Fibroblast of the conjunctiva (primary cell): Measurements from ENCODE around the gene GRK6.

ENCODE experiments used
- DNase-seq: peaks from one replicate; pipeline ENCODE4 v3.0.0-alpha.2; 2010; ENCODE audit warnings: low read depth

The GRK6 gene

DNA sequence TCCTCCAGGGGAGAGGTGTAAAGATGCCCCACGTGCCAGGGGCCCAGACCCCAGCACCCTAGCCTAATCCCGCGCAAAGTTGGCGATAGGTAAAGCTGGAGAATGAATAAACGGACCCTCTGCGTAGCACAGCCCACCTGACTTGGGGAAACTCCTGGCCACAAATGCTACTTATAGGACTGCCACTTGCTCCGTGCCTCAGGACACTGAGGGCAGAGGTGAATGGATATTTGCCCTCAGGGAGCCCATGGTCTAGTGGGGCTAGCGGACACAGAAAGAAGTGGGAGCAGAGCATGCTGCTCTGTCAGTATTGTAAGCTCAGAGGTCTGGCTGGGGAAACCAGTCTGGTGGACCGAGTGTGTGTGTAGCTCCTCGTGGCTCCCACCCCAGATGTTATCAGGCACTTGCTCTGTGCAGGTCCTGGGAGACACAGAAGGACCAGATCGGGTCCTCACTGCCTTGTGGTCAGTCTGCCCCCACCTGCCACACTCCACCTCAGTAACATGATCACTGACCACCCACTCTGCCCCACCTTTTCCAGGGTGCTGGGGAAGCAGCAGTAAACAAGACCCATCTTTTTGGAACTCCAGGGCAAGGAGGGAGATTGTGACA, 841 bp downstream of the GRK6 start:
- no peak for DNase-seq

DNA sequence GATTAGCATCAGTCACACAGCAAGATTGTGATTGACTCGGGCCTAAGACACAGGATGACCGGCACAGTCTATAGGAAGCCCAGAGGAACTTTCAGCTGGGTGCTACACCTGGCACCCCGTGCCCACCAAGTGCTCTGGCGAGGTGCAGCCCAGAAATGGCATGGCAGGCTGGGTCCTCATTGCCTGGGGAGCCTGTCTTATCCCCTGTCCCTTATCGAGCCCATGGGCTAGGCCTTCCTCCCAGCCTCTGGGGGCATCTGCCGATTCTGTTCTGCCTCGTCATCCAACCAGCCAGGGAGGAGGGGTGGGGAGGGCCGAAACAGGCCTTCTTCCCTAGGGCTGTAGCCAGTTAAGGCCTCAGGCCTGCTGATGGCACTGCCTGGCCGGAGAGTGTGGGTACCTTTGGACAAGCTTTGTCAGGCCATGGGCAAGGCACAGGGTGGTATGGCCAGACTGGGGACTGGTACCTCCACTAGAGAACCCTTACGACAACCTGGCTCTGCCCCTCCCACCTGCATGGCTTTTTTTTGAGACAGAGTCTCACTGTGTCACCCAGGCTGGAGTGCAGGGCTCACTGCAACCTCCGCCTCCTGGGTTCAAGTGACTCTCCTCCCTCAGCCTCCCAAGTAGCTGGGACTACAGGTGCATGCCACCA, 1.6 kb downstream of the GRK6 start:
- DNase-seq: no peak

DNA sequence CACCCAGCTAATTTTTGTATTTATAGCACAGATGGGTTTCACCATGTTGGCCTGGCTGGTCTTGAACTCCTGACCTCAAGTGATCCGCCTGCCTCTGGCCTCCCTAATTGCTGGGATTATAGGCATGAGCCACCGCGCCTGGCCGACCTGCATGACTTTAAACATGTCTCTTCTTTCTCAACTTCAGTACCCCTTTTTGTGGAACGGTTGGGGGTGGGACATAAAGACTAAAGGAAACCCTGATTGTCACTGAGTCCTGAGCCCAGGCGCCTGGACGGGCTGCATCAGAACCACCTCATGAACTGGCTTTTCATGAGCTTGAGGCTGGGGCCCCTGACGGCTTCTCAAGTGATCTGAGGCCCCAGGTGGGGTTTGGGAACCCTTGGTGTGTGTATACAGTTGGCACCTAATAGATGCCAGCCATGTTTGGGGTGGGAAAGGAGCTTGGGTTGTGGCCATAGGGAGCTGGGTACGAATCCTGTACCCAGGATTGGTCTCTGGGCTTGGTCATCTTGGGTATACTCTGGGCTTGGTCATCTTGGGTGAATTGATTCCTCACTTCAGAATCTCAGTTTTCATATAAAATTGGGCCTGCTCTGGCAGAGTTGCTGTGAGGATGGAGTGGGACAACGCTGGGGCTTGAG, 2.2 kb downstream of the GRK6 start:
- no peak for DNase-seq

DNA sequence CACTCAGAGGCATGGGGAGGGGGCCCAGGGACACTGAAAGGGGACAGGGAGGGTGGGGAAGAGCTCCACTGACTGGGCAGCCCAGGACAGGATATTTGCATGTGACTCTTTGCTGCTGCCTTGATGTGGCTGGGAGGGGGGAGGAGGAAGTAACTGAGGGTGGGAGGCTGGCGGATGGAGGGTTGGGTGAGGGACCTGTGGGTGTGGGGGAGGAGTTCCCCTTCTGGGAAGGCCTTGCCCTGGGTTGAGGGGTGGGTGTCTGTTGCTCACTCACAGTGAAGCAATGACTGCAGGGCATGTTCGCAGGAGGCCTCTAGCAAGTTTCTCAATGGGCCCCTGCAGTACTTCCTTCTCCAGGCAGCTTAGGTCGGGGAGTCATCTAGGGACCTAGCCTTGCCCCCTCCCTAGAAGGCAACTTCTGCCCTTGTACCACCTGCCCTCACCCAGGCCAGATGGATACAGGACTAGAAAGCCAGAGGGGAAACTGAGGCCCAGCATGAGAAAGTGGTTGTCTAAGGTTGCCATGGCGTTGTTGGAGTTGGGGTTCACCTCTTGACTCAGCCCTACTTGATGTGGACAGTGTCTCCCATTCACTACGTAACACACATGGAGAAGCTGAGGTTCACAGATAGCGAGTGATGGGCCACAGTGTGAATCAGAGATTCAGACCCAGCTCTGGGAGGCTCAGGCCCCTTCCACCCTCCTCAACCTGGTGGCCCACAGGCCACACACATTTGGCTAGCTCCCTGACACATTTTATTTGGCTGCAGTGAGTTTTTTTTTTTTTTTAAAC, 3.0 kb downstream of the GRK6 start:
- no peak for DNase-seq

DNA sequence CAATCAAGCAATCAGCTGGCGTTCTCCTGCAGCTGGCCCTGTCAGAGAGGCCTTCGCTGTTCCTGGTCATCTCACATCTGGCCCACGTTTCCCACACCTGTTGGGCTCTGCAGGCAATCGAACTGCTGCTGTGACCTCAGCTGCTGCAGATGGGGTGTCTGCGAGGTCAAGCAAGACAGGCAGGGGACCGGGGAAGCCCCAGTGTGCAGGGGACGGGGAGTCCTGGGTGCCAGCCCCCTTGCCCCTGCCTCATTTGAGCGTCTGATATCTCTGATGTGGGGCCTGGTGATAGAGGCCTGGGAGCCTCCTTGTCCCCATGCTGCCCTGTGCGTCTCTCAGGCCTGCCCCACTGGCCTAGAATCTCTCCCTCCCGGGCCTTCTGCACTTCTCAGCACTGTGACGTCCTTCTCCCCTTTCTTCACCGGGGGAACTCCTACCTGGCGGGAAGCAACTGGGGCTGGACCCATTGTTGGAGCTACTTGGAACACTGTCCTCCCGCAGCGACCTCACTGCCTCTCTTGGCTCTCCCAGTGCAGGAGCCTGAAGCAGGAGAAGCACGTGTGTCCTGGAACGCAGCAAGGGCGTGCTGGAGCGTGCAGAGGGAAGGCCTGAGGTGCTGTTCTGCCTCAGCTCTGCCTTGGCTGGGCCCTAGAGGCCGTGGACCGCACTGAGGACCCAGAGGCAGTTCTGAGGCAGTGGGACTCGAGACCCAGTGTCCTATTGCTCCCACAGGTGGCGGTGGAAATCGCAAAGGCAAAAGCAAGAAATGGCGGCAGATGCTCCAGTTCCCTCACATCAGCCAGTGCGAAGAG, 3.9 kb downstream of the GRK6 start:
- no peak for DNase-seq

DNA sequence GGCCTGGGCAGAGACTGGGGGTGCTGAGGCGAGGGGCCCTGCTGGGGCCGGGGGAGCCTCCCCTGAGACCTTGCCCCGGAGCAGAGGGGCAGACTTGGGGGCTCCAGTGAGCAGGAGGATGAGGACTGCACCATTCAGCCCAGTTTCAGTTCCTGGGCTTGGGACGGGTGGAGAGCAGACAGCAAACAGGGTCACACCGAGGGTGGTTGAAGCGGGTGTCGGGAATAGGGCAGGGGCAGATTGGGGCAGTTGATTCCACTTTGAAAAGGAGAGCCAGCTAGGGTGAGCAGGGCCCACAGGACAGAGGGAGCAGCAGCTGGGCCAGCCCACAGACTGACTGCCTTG, 4.5 kb downstream of the GRK6 start:
- DNase-seq: no peak

DNA sequence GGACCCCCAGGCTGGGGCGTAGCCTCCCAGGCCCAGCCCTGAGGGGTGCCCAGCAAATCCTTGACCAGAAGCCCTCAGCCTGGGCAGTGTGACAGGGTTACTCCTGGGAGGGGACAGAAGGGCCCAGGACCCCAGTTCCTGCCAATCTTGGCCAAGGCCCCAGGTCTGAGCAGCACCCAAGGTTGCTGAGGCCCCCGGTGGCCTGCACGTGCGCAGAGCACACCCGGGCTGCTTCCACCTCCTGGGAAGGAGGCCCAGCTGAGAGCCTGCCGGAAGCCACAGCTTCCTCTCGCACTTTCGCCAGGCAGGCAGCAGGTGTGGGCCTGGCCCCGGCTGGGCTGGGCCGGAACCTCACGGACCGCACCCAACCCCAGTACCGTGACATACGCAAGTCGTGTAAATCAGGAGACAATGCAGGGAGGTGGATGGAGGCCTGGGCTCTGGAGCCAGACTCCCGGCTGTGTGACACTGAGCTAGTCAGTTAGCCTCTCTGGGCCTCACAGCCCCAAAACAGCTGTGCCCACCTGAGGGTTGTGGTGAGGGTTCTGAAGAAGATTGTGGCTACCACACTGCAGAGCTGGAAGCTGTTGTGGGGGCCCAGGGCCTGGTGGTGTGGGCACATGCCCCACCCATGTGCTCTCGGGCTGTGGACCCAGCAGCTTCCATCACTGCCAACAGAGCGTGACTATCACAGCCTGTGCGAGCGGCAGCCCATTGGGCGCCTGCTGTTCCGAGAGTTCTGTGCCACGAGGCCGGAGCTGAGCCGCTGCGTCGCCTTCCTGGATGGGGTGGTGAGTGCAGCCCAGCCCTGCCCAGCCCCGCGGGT, 5.1 kb downstream of the GRK6 start:
- no peak for DNase-seq

DNA sequence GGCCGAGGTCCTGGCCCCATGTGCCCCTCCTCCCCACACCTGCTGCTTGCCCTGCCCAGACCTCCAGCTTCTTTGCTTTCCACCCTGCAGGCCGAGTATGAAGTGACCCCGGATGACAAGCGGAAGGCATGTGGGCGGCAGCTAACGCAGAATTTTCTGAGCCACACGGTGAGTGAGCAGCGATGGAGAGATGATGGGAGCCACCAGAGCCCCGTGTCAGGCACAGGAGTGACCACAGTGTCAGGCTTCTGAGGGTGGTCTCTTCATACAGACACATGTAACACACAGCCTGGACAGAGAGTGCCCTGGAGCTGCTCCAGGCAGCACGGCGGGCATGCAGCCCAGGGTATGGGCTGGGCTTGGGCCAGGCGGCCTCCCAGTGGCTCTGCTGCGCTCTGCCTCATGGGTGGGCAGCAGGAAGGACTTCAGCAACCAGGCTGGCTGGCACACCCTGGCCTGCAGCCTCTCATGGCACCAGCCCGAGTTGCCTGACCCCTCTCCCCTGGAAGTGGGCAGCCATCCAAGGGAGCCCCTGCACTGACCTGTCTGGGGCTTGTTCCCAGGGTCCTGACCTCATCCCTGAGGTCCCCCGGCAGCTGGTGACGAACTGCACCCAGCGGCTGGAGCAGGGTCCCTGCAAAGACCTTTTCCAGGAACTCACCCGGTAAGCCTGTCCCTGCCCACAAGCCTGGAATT, 5.8 kb downstream of the GRK6 start:
- DNase-seq: no peak

DNA sequence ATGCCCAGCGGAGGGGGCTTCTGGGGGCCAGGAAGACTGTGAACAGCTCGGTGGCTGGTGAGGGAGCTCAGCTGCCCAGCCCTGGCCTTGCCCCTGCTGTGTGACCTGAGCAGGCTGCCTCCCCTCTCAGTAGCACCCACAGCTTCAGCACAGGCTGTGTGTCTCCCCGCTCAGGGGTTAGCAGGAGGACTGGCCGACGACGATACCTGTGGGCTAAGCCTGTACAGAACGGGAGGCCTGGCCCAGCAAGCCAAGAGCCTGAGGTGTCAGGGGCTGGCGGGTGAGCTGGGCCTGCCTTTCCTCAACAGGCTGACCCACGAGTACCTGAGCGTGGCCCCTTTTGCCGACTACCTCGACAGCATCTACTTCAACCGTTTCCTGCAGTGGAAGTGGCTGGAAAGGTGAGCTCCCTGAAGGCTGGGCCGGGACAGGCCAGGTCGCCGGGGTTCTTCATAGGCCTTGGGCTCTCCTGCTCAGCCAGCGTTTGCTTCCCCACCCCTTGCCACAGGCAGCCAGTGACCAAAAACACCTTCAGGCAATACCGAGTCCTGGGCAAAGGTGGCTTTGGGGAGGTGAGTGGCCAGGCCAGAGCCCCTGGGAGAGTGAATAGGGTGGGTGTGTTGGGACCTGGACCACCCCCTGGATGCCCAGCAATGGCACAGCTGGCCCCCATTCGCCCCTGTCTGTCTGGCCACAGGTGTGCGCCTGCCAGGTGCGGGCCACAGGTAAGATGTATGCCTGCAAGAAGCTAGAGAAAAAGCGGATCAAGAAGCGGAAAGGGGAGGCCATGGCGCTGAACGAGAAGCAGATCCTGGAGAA, 6.6 kb downstream of the GRK6 start:
- DNase-seq: no peak

DNA sequence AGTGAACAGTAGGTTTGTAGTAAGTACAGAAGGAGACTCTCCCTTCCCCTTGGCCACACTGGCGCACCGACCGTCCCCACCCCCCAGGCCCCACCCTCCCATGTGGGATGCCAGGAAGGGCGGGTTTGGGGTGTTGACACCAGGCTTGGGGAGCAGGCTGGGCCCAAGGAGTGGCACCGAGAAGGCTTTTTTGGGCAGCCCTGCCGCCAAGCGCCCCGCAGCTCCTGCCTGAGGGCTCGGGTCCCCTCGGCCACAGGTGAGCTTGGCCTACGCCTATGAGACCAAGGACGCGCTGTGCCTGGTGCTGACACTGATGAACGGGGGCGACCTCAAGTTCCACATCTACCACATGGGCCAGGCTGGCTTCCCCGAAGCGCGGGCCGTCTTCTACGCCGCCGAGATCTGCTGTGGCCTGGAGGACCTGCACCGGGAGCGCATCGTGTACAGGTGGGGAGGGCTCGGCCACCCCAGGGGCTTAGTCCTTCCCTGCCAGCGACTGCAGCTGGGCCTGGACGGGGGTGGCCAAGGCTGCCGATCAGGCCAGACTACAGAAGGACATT, 7.3 kb downstream of the GRK6 start:
- DNase-seq: no peak

DNA sequence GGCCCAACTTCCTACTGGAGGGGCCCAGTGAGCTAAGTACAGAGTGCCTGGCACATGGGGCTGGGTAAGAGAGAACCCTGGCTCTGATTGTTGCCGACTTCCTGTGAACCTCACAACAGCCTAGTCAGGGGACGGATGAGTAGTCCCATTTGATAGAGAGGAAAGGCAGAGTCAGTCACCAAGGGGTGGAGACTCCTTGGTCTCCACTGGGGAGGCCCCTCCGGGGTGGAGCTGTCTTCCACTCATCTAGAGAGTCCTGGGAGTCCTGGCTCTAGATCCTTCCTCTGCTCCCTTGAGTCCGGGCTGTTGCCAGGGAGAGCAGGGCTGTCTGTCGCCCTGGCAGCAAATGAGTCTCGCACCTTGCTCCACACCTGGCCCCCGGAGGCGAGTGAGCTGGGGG, 8.0 kb downstream of the GRK6 start:
- no peak for DNase-seq

DNA sequence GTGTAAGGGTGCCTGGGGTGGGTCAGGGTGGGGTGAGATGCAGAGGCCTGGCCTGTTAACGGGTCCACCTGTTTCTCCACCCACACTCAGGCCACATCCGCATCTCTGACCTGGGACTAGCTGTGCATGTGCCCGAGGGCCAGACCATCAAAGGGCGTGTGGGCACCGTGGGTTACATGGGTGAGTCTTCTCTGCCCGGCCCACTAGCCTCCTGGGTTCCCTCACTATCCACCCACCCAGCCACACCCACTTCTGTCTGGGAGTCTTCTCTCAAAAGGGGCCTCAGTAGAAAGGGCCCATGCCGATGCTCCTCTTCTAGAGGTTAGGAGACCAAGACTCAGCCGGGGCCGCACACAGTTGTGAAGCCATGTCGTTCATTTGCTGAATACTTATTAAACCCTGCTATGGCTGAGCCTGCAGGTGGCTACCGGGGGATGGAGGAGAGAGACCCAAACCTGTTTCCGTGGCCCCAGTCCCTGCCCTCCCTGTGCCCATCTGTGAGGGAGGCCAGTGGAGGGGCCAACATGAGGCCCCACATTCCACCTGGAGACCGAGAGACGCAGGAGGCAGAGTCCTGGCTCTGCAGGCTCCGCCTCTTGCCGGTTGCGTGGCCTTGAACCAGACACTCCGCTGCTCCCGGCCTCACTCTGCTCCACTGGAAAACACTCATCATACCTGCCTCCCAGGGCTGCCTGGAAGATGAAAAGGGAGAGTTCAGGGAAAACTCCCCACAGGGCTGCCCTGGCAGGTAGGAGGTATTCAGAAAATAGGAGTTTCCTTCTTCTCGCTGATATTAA, 8.7 kb downstream of the GRK6 start:
- no peak for DNase-seq

DNA sequence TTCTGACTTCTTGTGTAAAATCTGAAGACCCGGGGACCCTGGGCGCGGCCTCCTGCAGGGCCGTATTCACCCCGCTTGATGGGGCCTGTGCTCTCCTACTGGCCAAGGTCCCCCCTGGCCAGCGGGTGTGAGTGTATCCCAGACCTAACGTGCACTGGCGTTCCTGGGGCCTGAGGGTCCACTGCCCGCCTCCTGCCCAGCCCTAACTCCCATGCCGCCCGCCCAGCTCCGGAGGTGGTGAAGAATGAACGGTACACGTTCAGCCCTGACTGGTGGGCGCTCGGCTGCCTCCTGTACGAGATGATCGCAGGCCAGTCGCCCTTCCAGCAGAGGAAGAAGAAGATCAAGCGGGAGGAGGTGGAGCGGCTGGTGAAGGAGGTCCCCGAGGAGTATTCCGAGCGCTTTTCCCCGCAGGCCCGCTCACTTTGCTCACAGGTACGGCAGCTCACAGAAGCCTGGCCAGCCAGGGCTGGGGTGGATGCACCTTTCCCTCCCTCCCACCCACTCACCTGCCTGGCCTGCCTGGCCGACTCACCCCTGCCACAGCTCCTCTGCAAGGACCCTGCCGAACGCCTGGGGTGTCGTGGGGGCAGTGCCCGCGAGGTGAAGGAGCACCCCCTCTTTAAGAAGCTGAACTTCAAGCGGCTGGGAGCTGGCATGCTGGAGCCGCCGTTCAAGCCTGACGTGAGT, 9.5 kb downstream of the GRK6 start:
- no peak for DNase-seq

DNA sequence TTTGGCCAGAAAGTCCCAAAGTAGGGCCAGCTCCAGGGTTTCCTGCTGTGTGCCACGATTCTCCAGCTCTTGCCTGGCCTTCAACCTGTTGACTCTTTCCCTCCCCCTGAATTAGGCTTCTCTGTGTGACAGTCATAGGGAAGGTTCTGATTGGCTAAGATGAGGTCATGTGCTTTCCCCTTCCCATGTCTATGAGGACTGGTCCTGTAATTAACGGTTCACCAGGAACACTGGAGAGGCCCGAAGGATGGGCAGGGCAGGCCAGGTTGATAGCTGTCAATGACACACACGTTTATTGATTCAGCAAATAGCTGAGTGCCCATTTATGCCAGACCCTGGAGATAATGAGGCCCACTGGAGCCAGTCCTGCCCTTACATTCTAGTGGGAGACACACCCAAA, 11.1 kb downstream of the GRK6 start:
- DNase-seq: no peak

DNA sequence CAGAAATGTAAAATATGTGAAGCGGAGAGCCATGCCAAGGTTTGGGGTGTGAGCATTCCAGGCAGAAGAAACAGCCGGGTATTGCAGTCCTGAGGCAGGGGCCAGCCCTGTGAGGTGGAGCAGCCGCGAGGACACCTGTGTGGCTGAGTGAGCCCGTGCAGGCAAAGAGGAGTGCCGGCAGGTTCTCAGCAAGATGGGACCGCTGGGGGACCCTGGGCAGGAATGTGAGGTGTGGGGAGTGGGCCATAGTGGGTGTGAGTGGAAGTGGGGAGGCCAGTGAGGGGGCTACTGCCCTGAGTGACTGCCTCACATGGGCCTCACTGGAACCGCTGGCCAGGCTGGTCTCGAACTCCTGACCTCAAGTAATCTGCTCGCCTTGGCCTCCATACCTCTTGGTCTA, 12.0 kb downstream of the GRK6 start:
- no peak for DNase-seq

DNA sequence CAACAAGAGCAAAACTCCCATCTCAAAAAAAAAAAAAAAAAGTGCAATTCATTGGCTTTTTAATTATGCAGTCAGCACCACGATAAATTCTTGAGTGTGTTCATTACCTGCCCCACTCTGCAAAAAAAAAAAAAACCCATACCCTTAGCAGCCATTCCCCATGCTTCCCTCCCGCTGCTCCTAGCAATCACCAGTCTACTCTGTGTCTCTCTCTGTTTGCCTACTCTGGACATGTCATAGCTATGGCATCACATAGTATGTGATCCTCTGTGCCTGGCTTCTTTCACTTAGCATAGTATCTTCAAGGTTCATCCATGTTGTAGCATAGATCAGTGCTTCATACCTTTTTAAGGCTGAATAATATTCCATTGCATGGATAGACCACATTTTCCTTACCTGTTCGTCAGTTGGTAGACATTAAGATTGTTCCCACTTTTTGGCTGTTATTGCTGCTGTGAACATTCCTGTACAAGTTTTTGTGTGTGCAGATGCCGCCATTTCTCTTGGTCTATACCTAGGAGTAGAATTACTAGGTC, 13.1 kb downstream of the GRK6 start:
- no peak for DNase-seq

DNA sequence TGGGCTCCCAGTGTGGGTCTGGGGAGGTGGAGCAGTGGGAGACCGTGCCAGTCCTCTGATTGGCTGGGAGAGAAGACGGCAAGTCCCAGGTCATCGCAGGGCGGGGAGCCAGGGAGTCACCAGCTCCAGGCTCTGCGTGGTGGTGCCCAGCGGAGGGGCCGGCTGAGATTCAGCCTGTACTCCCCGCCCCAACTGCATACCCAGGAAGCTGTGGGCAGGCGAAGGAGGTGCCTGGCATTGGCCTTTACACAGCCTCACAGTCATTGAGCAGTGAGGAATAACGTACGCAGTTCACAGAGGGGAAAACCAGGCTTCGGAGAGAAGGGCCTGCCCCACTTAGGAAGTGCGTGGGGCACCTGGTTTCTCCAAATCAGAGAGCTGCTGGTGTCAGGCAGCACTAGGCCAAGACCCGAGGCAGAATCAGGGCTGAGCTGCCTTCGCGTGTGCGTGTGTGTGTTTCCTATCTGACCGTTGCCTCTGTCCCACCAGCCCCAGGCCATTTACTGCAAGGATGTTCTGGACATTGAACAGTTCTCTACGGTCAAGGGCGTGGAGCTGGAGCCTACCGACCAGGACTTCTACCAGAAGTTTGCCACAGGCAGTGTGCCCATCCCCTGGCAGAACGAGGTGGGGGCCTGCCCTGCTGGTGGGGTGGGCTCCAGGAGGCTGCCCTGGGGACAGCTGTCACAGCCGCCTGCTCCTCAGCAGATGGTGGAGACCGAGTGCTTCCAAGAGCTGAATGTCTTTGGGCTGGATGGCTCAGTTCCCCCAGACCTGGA, 13.9 kb downstream of the GRK6 start:
- DNase-seq: no peak
